Measurements from ENCODE around the gene ZNF483.

DNA sequence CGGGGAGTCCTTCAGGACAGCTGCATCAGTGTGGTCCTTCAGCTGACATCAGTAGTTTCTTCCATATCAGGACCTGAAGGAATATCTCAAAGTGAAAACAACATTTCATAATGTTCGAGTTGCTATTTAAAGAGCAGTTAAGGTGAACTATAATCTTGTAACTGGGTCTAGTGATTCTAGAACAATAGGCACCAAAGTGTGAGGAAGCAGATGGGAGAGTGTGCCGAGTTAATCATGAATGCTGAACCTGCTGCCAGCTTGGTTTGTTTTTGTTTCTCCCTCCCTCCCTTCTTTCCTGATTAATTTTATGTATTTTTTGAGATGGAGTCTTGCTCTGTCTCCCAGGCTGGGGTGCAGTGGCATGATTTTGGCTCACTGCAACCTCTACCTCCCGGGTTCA is 78.1 kb downstream of the ZNF483 start:
- TF ChIP-seq, protein P1, sequence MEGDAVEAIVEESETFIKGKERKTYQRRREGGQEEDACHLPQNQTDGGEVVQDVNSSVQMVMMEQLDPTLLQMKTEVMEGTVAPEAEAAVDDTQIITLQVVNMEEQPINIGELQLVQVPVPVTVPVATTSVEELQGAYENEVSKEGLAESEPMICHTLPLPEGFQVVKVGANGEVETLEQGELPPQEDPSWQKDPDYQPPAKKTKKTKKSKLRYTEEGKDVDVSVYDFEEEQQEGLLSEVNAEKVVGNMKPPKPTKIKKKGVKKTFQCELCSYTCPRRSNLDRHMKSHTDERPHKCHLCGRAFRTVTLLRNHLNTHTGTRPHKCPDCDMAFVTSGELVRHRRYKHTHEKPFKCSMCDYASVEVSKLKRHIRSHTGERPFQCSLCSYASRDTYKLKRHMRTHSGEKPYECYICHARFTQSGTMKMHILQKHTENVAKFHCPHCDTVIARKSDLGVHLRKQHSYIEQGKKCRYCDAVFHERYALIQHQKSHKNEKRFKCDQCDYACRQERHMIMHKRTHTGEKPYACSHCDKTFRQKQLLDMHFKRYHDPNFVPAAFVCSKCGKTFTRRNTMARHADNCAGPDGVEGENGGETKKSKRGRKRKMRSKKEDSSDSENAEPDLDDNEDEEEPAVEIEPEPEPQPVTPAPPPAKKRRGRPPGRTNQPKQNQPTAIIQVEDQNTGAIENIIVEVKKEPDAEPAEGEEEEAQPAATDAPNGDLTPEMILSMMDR (IDR thresholded peaks at IDR 0.05): no peak
- TF ChIP-seq POLR2A (IDR thresholded peaks at IDR 0.05): no peak

Measured in body of pancreas (tissue), 4 donors.